ENCODE results near the gene PROK2. TPM values are rescaled to one million over a fixed set of nuclear protein-coding genes. Genes with fewer than 3 reads are reported as not detected.

The PROK2 gene
- total and polyA plus RNA-seq, 2 donors (not counting 1 experiment from before 2014, with no cell fraction given) = 0.06 TPM; not detected in 1

DNA sequence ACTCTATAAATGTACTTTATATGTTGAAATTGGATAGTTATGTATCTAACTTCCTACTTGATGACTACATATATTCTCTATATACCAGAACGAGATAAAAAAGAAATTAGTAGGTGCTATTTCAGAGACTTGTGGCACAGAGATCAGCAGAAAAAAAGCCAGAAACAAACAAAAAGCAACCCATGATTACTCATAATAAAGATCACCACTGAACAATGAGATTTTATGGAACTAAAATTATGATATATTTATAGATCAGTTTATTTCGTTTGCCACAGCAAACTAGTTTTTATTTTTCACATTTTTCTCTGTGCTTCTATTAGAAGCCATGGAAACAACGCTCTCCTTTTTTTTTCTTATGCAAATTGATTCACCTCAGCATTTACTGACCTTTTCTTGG lies 15.1 kb upstream of the PROK2 start:
- no peaks in the 10 kb centered on the region for H3K4me1 ChIP-seq (ENCODE audit: control insufficient read depth in 2 of 2, insufficient read depth in 2 of 2, low read length in 2 of 2)
- POLR2A ChIA-PET = no interaction called here
- ATAC-seq (ENCODE audit: low read depth) (no peak), DNase-seq (no peak)
- no peak overlapping the region for H3K4me2 ChIP-seq (replicated peaks; ENCODE audit: low read depth, low read length, poor library complexity, severe bottlenecking)
- no peak overlapping the region for H3K27ac Mint-ChIP-seq
- H3K27me3 ChIP-seq (replicated peaks in 1 of 4; ENCODE audit: control extremely low read depth in 1 of 4, control insufficient read depth in 3 of 4, insufficient read depth in 4 of 4, low read length in 3 of 4) = peaks cover 0 to 21% (median 9%) of the 10 kb centered on the region in 4 experiments
- no peak overlapping the region for H3K27ac ChIP-seq (ENCODE audit: low read length in 2 of 2)
- CTCF ChIA-PET = no interaction called here
- H3K9me3 Mint-ChIP-seq (ENCODE audit: insufficient read depth) = no peaks in the 10 kb centered on the region
- no peaks in the 10 kb centered on the region for H3K9me3 ChIP-seq (ENCODE audit: control extremely low read depth in 1 of 3, control insufficient read depth in 2 of 3, insufficient read depth in 1 of 3, low read length in 2 of 3)
- no peak overlapping the region for H2AFZ ChIP-seq (ENCODE audit: insufficient read depth, low read depth, low read length, poor library complexity, severe bottlenecking)
- TF ChIP-seq, protein P1, sequence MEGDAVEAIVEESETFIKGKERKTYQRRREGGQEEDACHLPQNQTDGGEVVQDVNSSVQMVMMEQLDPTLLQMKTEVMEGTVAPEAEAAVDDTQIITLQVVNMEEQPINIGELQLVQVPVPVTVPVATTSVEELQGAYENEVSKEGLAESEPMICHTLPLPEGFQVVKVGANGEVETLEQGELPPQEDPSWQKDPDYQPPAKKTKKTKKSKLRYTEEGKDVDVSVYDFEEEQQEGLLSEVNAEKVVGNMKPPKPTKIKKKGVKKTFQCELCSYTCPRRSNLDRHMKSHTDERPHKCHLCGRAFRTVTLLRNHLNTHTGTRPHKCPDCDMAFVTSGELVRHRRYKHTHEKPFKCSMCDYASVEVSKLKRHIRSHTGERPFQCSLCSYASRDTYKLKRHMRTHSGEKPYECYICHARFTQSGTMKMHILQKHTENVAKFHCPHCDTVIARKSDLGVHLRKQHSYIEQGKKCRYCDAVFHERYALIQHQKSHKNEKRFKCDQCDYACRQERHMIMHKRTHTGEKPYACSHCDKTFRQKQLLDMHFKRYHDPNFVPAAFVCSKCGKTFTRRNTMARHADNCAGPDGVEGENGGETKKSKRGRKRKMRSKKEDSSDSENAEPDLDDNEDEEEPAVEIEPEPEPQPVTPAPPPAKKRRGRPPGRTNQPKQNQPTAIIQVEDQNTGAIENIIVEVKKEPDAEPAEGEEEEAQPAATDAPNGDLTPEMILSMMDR (IDR thresholded peaks at IDR 0.05) = no peak
- H3K4me3 Mint-ChIP-seq = no peak overlapping the region
- H3K9ac ChIP-seq (ENCODE audit: low read length) = no peak overlapping the region
- peaks cover 41% of the 10 kb centered on the region for H3K27me3 Mint-ChIP-seq
- intact Hi-C loops (cut with micrococcal nuclease) = no loop called here
- H3K4me1 Mint-ChIP-seq = no peaks in the 10 kb centered on the region
- no peaks in the 10 kb centered on the region for H3K79me2 ChIP-seq (ENCODE audit: control insufficient read depth, insufficient read depth, low read length)
- no peaks in the 10 kb centered on the region for H4K20me1 ChIP-seq (ENCODE audit: control insufficient read depth, insufficient read depth, low read length, poor library complexity, severe bottlenecking)
- H3K4me3 ChIP-seq (ENCODE audit: control extremely low read depth in 1 of 5, extremely low read depth in 1 of 5, insufficient read depth in 1 of 5, low read depth in 2 of 5, low read length in 4 of 5) = no peak overlapping the region
- H3K36me3 ChIP-seq (replicated peaks in 1 of 2; ENCODE audit: control extremely low read depth in 1 of 2, control insufficient read depth in 1 of 2, extremely low read depth in 1 of 2, insufficient read depth in 2 of 2, low read length in 1 of 2) = no peaks in the 10 kb centered on the region
- WGBS (ENCODE audit: insufficient coverage) = no CpG with 5 or more reads among the region's 3 CpGs

DNA sequence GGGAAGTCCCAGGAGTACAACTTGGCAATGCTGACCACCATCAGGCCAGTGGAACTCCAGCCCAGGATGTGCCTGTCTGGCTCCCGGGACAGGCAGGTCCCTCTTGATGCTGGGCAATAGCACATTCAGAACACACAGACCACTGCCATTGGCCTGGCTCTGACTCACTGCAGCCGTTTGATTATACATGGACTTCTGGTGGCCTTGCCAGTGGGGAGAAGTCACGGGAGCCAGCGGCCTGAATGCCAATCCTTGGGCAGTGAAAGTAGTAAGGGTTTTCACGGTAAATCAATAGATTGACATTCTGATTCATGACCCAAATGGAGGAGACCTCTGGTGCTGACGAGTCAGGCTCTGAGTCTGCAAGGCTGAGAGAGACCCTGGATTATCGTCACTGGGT lies 12.5 kb upstream of the PROK2 start:
- Histone ChIP-seq H3K4me3 (ENCODE audit: control extremely low read depth in 1 of 5, extremely low read depth in 1 of 5, insufficient read depth in 1 of 5, low read depth in 2 of 5, low read length in 4 of 5) (no peak overlapping the region), H4K20me1 (ENCODE audit: control insufficient read depth, insufficient read depth, low read length, poor library complexity, severe bottlenecking) (no peaks in the 10 kb centered on the region), H3K36me3 (replicated peaks in 1 of 2; ENCODE audit: control extremely low read depth in 1 of 2, control insufficient read depth in 1 of 2, extremely low read depth in 1 of 2, insufficient read depth in 2 of 2, low read length in 1 of 2) (no peaks in the 10 kb centered on the region), H3K4me1 (ENCODE audit: control insufficient read depth in 2 of 2, insufficient read depth in 2 of 2, low read length in 2 of 2) (no peaks in the 10 kb centered on the region), H3K27ac (ENCODE audit: low read length in 2 of 2) (no peak overlapping the region), H3K4me2 (replicated peaks; ENCODE audit: low read depth, low read length, poor library complexity, severe bottlenecking) (no peak overlapping the region), H2AFZ (ENCODE audit: insufficient read depth, low read depth, low read length, poor library complexity, severe bottlenecking) (no peak overlapping the region), H3K9ac (ENCODE audit: low read length) (no peak overlapping the region), H3K9me3 (ENCODE audit: control extremely low read depth in 1 of 3, control insufficient read depth in 2 of 3, insufficient read depth in 1 of 3, low read length in 2 of 3) (no peaks in the 10 kb centered on the region), H3K79me2 (ENCODE audit: control insufficient read depth, insufficient read depth, low read length) (no peaks in the 10 kb centered on the region), H3K27me3 (replicated peaks in 1 of 4; ENCODE audit: control extremely low read depth in 1 of 4, control insufficient read depth in 3 of 4, insufficient read depth in 4 of 4, low read length in 3 of 4) (peaks cover 0 to 20% (median 8%) of the 10 kb centered on the region in 4 experiments)
- Mint-ChIP-seq H3K9me3 (ENCODE audit: insufficient read depth) (no peaks in the 10 kb centered on the region), H3K4me1 (no peaks in the 10 kb centered on the region), H3K27ac (no peak overlapping the region), H3K4me3 (no peak overlapping the region), H3K27me3 (peaks cover 40% of the 10 kb centered on the region)
- WGBS (ENCODE audit: insufficient coverage) = 92% methylated on average over 5 of the region's 7 CpGs
- POLR2A ChIA-PET = no interaction called here
- CTCF ChIA-PET = no interaction called here
- ATAC-seq (ENCODE audit: low read depth) = no peak
- TF ChIP-seq, protein P1 (IDR thresholded peaks at IDR 0.05) = no peak
- TF ChIP-seq EZH2 (IDR thresholded peaks at IDR 0.05; ENCODE audit: borderline replicate concordance, insufficient read depth, low read depth, low read length, poor library complexity, severe bottlenecking) = no peak
- intact Hi-C loops (cut with micrococcal nuclease) = no loop called here
- DNase-seq = no peak

Data from B cell (primary cell).